Uterus (tissue), 2 donors: ENCODE data around the gene LMO3.

Experiments
- CTCF ChIP-seq, 4 experiments: fragments of 200-600 bp in 2 of 4; fragments of 450-650 bp in 2 of 4; sonication (generic) in 2 of 4; IDR thresholded peaks; one replicate each; pipeline ENCODE4 v1.5.1; 2016 to 2019; ENCODE audit warnings: antibody characterized with exemption in 4 of 4, mild to moderate bottlenecking in 2 of 4, moderate library complexity in 1 of 4
- POLR2A ChIP-seq, 2 donors: fragments of 450-650 bp; IDR thresholded peaks; one replicate each; pipeline ENCODE4 v1.6.1; 2016; ENCODE audit warnings: antibody characterized with exemption in 2 of 2, mild to moderate bottlenecking in 1 of 2, moderate library complexity in 1 of 2

- TF ChIP-seq CTCF (IDR thresholded peaks at IDR 0.05) (no peak), POLR2A (IDR thresholded peaks at IDR 0.05) (no peak)
Observed at GRCh38 chr12:16585781-16586180, 20.2 kb downstream of the LMO3 start.
